NCI-H526 (cell line): Measurements from ENCODE around the gene EPHB3.
A peak's percentile ranks its signal among the peaks of the same experiment; 100 is the strongest.
"Not testable (repeated sequence)": the region's sequence is repeated elsewhere in the genome, so short reads cannot be mapped to it uniquely, and the experiment has no call there.

ENCODE experiments used
- DNase-seq, 2 experiments: peaks; one replicate each; lab custom pipeline; 2025; lab: John Stamatoyannopoulos, UW

EPHB3 gene

GRCh38 chr3:184598574-184598927, 37.0 kb downstream of the EPHB3 start:
- DNase-seq: no peak

GRCh38 chr3:184599143-184599542, 37.6 kb downstream of the EPHB3 start:
- DNase-seq: no peak

GRCh38 chr3:184600685-184601377, 39.2 kb downstream of the EPHB3 start:
- DNase-seq: no peak

GRCh38 chr3:184601576-184602371, 40.2 kb downstream of the EPHB3 start:
- DNase-seq: no peak

- peak; percentile 50 to 82 for DNase-seq
These were observed 41.0 kb downstream of the EPHB3 start for GRCh38 chr3:184602372-184603150.

- DNase-seq: no peak
These were observed 41.8 kb downstream of the EPHB3 start for GRCh38 chr3:184603151-184604030.

- DNase-seq: peak; percentile 56 to 81
These were observed 42.5 kb downstream of the EPHB3 start for GRCh38 chr3:184604039-184604601.

- DNase-seq: peak; percentile 70 to 86
These were observed 43.2 kb downstream of the EPHB3 start for GRCh38 chr3:184604615-184605290.

GRCh38 chr3:184608209-184608608, 46.6 kb downstream of the EPHB3 start:
- no peak for DNase-seq

- DNase-seq: no peak
These were observed 48.1 kb downstream of the EPHB3 start for GRCh38 chr3:184609476-184610244.

GRCh38 chr3:184610245-184610871, 48.8 kb downstream of the EPHB3 start:
- no peak for DNase-seq

GRCh38 chr3:184611607-184612281, 50.2 kb downstream of the EPHB3 start:
- DNase-seq: no peak

GRCh38 chr3:184615396-184615795, 53.8 kb downstream of the EPHB3 start:
- DNase-seq: no peak

GRCh38 chr3:184616436-184616835, 54.9 kb downstream of the EPHB3 start:
- no peak for DNase-seq

- not testable (repeated sequence) for DNase-seq
These were observed 55.7 kb downstream of the EPHB3 start for GRCh38 chr3:184617306-184617705.

GRCh38 chr3:184618811-184619210, 57.2 kb downstream of the EPHB3 start:
- DNase-seq: no peak

- no peak for DNase-seq
These were observed 57.8 kb downstream of the EPHB3 start for GRCh38 chr3:184619369-184619768.

GRCh38 chr3:184619787-184620430, 58.3 kb downstream of the EPHB3 start:
- peak; percentile 43 to 56 for DNase-seq
